GM13976 (cell line): Measurements from ENCODE around the gene HECW1.

Experiments used
- DNase-seq: peaks from one replicate; pipeline ENCODE4 v3.0.0; 2012; ENCODE audit warnings: low spot score
- CTCF ChIP-seq: IDR thresholded peaks from 2 replicates; pipeline ENCODE4 v1.5.1; 2012; ENCODE audit warnings: borderline replicate concordance, mild to moderate bottlenecking; ENCODE audit not compliant: insufficient read depth; ENCODE audit errors: extremely low read depth, missing control alignments, control extremely low read depth
- in situ Hi-C: fragments of 300-500 bp; cut with MboI; formaldehyde crosslinking; loops from one replicate; pipeline ENCODE4 v1.12.0; 2022; ENCODE audit warnings: low sequenced_read_pairs, mixed read lengths, inconsistent platforms; ENCODE audit not compliant: unreplicated experiment

Gene HECW1

GRCh38 chr7:43372676-43373355 lies 260.4 kb downstream of the HECW1 start:
- DNase-seq = no peak
- in situ Hi-C loops = no loop called here
- TF ChIP-seq CTCF = no peak

GRCh38 chr7:43377196-43377960 lies 264.9 kb downstream of the HECW1 start:
- no peak for DNase-seq
- no peak for TF ChIP-seq CTCF
- in situ Hi-C loops = no loop called here

GRCh38 chr7:43379210-43379609 lies 266.8 kb downstream of the HECW1 start:
- TF ChIP-seq CTCF = no peak
- DNase-seq = no peak
- in situ Hi-C loops = no loop called here

- in situ Hi-C loops = no loop called here
Observed at GRCh38 chr7:43384616-43385308, 272.3 kb downstream of the HECW1 start.

GRCh38 chr7:43385309-43385680 lies 272.8 kb downstream of the HECW1 start:
- no peak for TF ChIP-seq CTCF
- in situ Hi-C loops = no loop called here
- DNase-seq = no peak

More at GRCh38 chr7:43384616-43385308, 272.3 kb downstream of the HECW1 start:
- DNase-seq = no peak
- TF ChIP-seq CTCF = no peak

GRCh38 chr7:43385856-43386255 lies 273.4 kb downstream of the HECW1 start:
- no peak for DNase-seq
- TF ChIP-seq CTCF = no peak
- in situ Hi-C loops = no loop called here
